IMR-90 (cell line): ENCODE results near the gene MYH10. TPM values are rescaled to one million over a fixed set of nuclear protein-coding genes. Genes with fewer than 3 reads are reported as not detected.

ENCODE experiments used
- ATAC-seq: fragments of 200-7000 bp; cut with Tn5 transposase; 2 replicates; pipeline ENCODE4 v1.9.1; 2020; ENCODE audit warnings: low read depth, mild to moderate bottlenecking, moderate library complexity
- BruUV-seq: library from RNA; stranded (reverse); fragments of 400-500 nt; replicated peaks from 2 replicates; lab custom pipeline; 2021; lab: Mats Ljungman, UMichigan
- CTCF ChIA-PET: fragments of 300-600 bp; formaldehyde crosslinking; extraction: SDS; loops from one replicate; lab custom pipeline; 2021; ENCODE audit warnings: antibody characterized with exemption; lab: Yijun Ruan, JAX
- POLR2A ChIA-PET: fragments of 300-600 bp; sonication (Branson Sonifier 250); formaldehyde crosslinking; loops from one replicate; lab custom pipeline; 2022; ENCODE audit warnings: antibody characterized with exemption; ENCODE audit not compliant: unreplicated experiment; lab: Charles Lee
- DNase-seq: peaks from one replicate; pipeline ENCODE4 v3.0.0; 2013
- H2AFZ ChIP-seq: replicated peaks from 2 replicates; pipeline ENCODE3; 2013; ENCODE audit warnings: low read length, mild to moderate bottlenecking; ENCODE audit not compliant: poor library complexity
- H2AK5ac ChIP-seq: 2 replicates; pipeline ENCODE4 v1.6.1; 2013; ENCODE audit warnings: low read depth, low read length, inconsistent platforms
- H2AK9ac ChIP-seq: replicated peaks from 2 replicates; pipeline ENCODE3; 2013; ENCODE audit warnings: mild to moderate bottlenecking, low read depth, low read length, moderate library complexity; ENCODE audit not compliant: poor library complexity
- H2BK120ac ChIP-seq: 2 replicates; pipeline ENCODE4 v1.6.1; 2013; ENCODE audit warnings: low read depth, low read length, inconsistent platforms
- H2BK15ac ChIP-seq: 3 replicates; pipeline ENCODE4 v1.6.1; 2013; ENCODE audit warnings: low read depth, low read length, inconsistent platforms
- H2BK20ac ChIP-seq: 2 replicates; pipeline ENCODE4 v1.6.1; 2013; ENCODE audit warnings: low read depth, mild to moderate bottlenecking, inconsistent platforms, low read length, moderate library complexity
- H2BK5ac ChIP-seq: 2 replicates; pipeline ENCODE4 v1.6.1; 2013; ENCODE audit warnings: mild to moderate bottlenecking, low read depth, low read length, inconsistent platforms; ENCODE audit not compliant: poor library complexity, severe bottlenecking
- H3K14ac ChIP-seq: replicated peaks from 2 replicates; pipeline ENCODE4 v1.6.1; 2013; ENCODE audit warnings: low read depth, low read length, inconsistent platforms
- H3K18ac ChIP-seq: 2 replicates; pipeline ENCODE4 v1.6.1; 2013; ENCODE audit warnings: low read depth, low read length, control low read depth
- H3K23ac ChIP-seq: 2 replicates; pipeline ENCODE4 v1.6.1; 2013; ENCODE audit warnings: low read depth, low read length, inconsistent platforms
- H3K27ac ChIP-seq: 2 replicates; pipeline ENCODE4 v1.5.1; 2013; ENCODE audit warnings: mild to moderate bottlenecking, control low read depth, low read length; ENCODE audit not compliant: insufficient read depth
- H3K27me3 ChIP-seq: 2 replicates; pipeline ENCODE4 v1.6.1; 2013; ENCODE audit warnings: low read length; ENCODE audit not compliant: control insufficient read depth, insufficient read depth
- H3K36me3 ChIP-seq: 2 replicates; pipeline ENCODE4 v1.6.1; 2013; ENCODE audit warnings: low read length, mixed read lengths; ENCODE audit not compliant: control insufficient read depth, insufficient read depth
- H3K4ac ChIP-seq: 2 replicates; pipeline ENCODE4 v1.6.1; 2013; ENCODE audit warnings: low read depth, low read length, inconsistent platforms
- H3K4me1 ChIP-seq: 2 replicates; pipeline ENCODE4 v1.6.1; 2013; ENCODE audit warnings: low read length, mixed read lengths; ENCODE audit not compliant: control insufficient read depth, insufficient read depth
- H3K4me2 ChIP-seq: 2 replicates; pipeline ENCODE4 v1.6.1; 2013; ENCODE audit warnings: low read depth, mild to moderate bottlenecking, control low read depth, low read length, moderate library complexity
- H3K4me3 ChIP-seq: 2 replicates; pipeline ENCODE4 v1.5.1; 2013; ENCODE audit warnings: low read depth, mild to moderate bottlenecking, control low read depth, low read length, moderate library complexity; ENCODE audit not compliant: insufficient read depth
- H3K56ac ChIP-seq: 2 replicates; pipeline ENCODE4 v1.6.1; 2013; ENCODE audit warnings: low read length, inconsistent platforms; ENCODE audit not compliant: insufficient read depth; ENCODE audit errors: extremely low read depth
- H3K79me1 ChIP-seq, 2 experiments: 2 replicates each; pipeline ENCODE4 v1.6.1; 2013; ENCODE audit warnings: low read length in 2 of 2, inconsistent platforms in 1 of 2, low read depth in 1 of 2
- H3K9ac ChIP-seq: 2 replicates; pipeline ENCODE4 v1.6.1; 2013; ENCODE audit warnings: low read depth, low read length, control low read depth
- H3K9me1 ChIP-seq: 2 replicates; pipeline ENCODE4 v1.6.1; 2013; ENCODE audit warnings: low read length, inconsistent platforms; ENCODE audit not compliant: insufficient read depth
- H3K9me3 ChIP-seq: 2 replicates; pipeline ENCODE4 v1.6.1; 2013; ENCODE audit warnings: low read length; ENCODE audit not compliant: control insufficient read depth, insufficient read depth
- H4K20me1 ChIP-seq: 2 replicates; pipeline ENCODE4 v1.6.1; 2013; ENCODE audit warnings: low read length, inconsistent platforms; ENCODE audit not compliant: insufficient read depth
- H4K5ac ChIP-seq: 2 replicates; pipeline ENCODE4 v1.6.1; 2013; ENCODE audit warnings: mild to moderate bottlenecking, low read depth, low read length, control low read depth
- H4K8ac ChIP-seq, 2 experiments: 2 replicates each; pipeline ENCODE4 v1.6.1; 2013; ENCODE audit warnings: low read depth in 2 of 2, low read length in 2 of 2, control low read depth in 1 of 2, inconsistent platforms in 1 of 2
- H4K91ac ChIP-seq: 2 replicates; pipeline ENCODE4 v1.6.1; 2013; ENCODE audit warnings: low read depth, low read length, inconsistent platforms; ENCODE audit not compliant: insufficient read depth
- BHLHE40 ChIP-seq: fragments of 150-350 bp; IDR thresholded peaks from 2 replicates; pipeline ENCODE4 v1.6.1; 2016; ENCODE audit warnings: mild to moderate bottlenecking, low read depth, low read length
- CEBPB ChIP-seq: IDR thresholded peaks from 2 replicates; pipeline ENCODE4 v1.6.1; 2012; ENCODE audit warnings: low read depth, low read length, improper control_type of control experiment
- CHD1 ChIP-seq: IDR thresholded peaks from 2 replicates; pipeline ENCODE4 v1.6.1; 2012; ENCODE audit warnings: low read depth, low read length, improper control_type of control experiment
- CTCF ChIP-seq: conservative IDR thresholded peaks from 2 replicates; pipeline ENCODE4 v1.5.1; 2012; ENCODE audit warnings: mild to moderate bottlenecking, low read depth, low read length, improper control_type of control experiment
- ELK1 ChIP-seq: fragments of 150-350 bp; IDR thresholded peaks from 2 replicates; pipeline ENCODE4 v1.6.1; 2016; ENCODE audit warnings: low read depth, mild to moderate bottlenecking, low read length, moderate library complexity, borderline replicate concordance
- FOS ChIP-seq: fragments of 150-350 bp; IDR thresholded peaks from 2 replicates; pipeline ENCODE4 v1.6.1; 2016; ENCODE audit warnings: low read depth, low read length
- MAFK ChIP-seq: IDR thresholded peaks from 2 replicates; pipeline ENCODE4 v1.6.1; 2012; ENCODE audit warnings: low read depth, low read length, improper control_type of control experiment
- MAZ ChIP-seq: IDR thresholded peaks from 2 replicates; pipeline ENCODE4 v1.6.1; 2012; ENCODE audit warnings: low read depth, mild to moderate bottlenecking, low read length, improper control_type of control experiment, moderate library complexity, borderline replicate concordance
- MXI1 ChIP-seq: IDR thresholded peaks from 2 replicates; pipeline ENCODE4 v1.6.1; 2012; ENCODE audit warnings: low read depth, mild to moderate bottlenecking, low read length, moderate library complexity, borderline replicate concordance
- NFE2L2 ChIP-seq: fragments of 150-350 bp; IDR thresholded peaks from 2 replicates; pipeline ENCODE4 v1.6.1; 2016; ENCODE audit warnings: low read depth, mild to moderate bottlenecking, low read length
- POLR2A ChIP-seq: IDR thresholded peaks from 2 replicates; pipeline ENCODE4 v1.6.1; 2012; ENCODE audit warnings: mild to moderate bottlenecking, low read depth, low read length
- RAD21 ChIP-seq: IDR thresholded peaks from 2 replicates; pipeline ENCODE4 v1.6.1; 2012; ENCODE audit warnings: low read length, improper control_type of control experiment
- RCOR1 ChIP-seq: IDR thresholded peaks from 2 replicates; pipeline ENCODE4 v1.6.1; 2012; ENCODE audit warnings: mild to moderate bottlenecking, low read length, improper control_type of control experiment; ENCODE audit not compliant: insufficient replicate concordance
- RFX5 ChIP-seq: IDR thresholded peaks from 2 replicates; pipeline ENCODE4 v1.8.0; 2012; ENCODE audit warnings: low read depth, mild to moderate bottlenecking, low read length, moderate library complexity
- SMC3 ChIP-seq: fragments of 150-350 bp; IDR thresholded peaks from 2 replicates; pipeline ENCODE4 v1.6.1; 2016; ENCODE audit warnings: low read depth, mild to moderate bottlenecking, antibody characterized with exemption, low read length, moderate library complexity
- USF2 ChIP-seq: fragments of 150-350 bp; IDR thresholded peaks from 2 replicates; pipeline ENCODE4 v1.6.1; 2017; ENCODE audit warnings: mild to moderate bottlenecking, antibody characterized with exemption, low read length, low read depth
- WGBS, 2 experiments: methylation state at CpG; one replicate each; pipeline versions ENCODE4 v1.1.5 to v1.1.7; 2013; ENCODE audit warnings: missing lambda C conversion rate in 2 of 2; ENCODE audit not compliant: insufficient read length in 1 of 2; ENCODE audit errors: extremely low coverage in 2 of 2; 5-methylcytosine and 5-hydroxymethylcytosine counted together
- dilution Hi-C: fragments of 300-500 bp; cut with HindIII; formaldehyde crosslinking; loops from one replicate; pipeline ENCODE4 v1.14.3; 2018; ENCODE audit warnings: low sequenced_read_pairs; ENCODE audit not compliant: unreplicated experiment
- in situ Hi-C: fragments of 300-500 bp; cut with MboI; formaldehyde crosslinking; loops from 3 replicates; pipeline ENCODE4 v1.14.3; 2019; ENCODE audit warnings: low sequenced_read_pairs, inconsistent platforms, mixed read lengths
- intact Hi-C: fragments of 100-400 bp; cut with micrococcal nuclease; formaldehyde crosslinking; loops from 2 replicates; pipeline ENCODE4 v1.10.0; 2022
- polyA plus RNA-seq, 3 experiments: library from polyadenylated mRNA; depleted of rRNA; stranded (reverse); fragments of >200 nt; gene quantifications; 2 replicates each; pipeline ENCODE4 v1.2.3, GENCODE V29; 2012; ENCODE audit warnings: low replicate concordance in 1 of 3
- total RNA-seq: library from RNA; depleted of rRNA; stranded (reverse); fragments of >200 nt; gene quantifications from 2 replicates; pipeline ENCODE4 v1.2.3, GENCODE V29; 2012

MYH10 gene
- total and polyA plus RNA-seq, 2 of the 4 experiments (the other 2 are of a cell fraction), result 71.2 to 95.2 TPM

GRCh38 chr17:8426094-8426720 lies 204.3 kb downstream of the MYH10 start:
- in situ Hi-C loops, result no loop called here
- Histone ChIP-seq H3K79me1 (no peaks in the 10 kb centered on the region), H2BK5ac (no peak overlapping the region), H2AFZ (no peak overlapping the region), H3K23ac (no peak overlapping the region), H2BK20ac (no peak overlapping the region), H3K27me3 (peaks cover 9% of the 10 kb centered on the region), H3K4me3 (no peak overlapping the region), H3K36me3 (no peaks in the 10 kb centered on the region), H2AK5ac (no peak overlapping the region), H3K4me2 (no peak overlapping the region), H2BK120ac (no peak overlapping the region), H3K9me3 (no peaks in the 10 kb centered on the region), H3K18ac (no peak overlapping the region), H3K4ac (no peak overlapping the region), H3K14ac (no peak overlapping the region), H2AK9ac (no peak overlapping the region), H4K91ac (no peak overlapping the region), H3K56ac (no peak overlapping the region), H3K27ac (no peak overlapping the region), H4K8ac (no peak overlapping the region), H3K9ac (no peak overlapping the region), H3K9me1 (peaks cover 3% of the 10 kb centered on the region; the same call in 1 of the 2 replicates), H2BK15ac (no peak overlapping the region), H3K4me1 (no peaks in the 10 kb centered on the region), H4K20me1 (no peaks in the 10 kb centered on the region), H4K5ac (no peak overlapping the region)
- no CpG with 5 or more reads among the region's 6 CpGs for WGBS, 2 experiments
- TF ChIP-seq MAZ, result no peak
- no peak for TF ChIP-seq NFE2L2
- TF ChIP-seq USF2, result no peak
- TF ChIP-seq POLR2A, result no peak
- TF ChIP-seq RAD21, result no peak
- no peak for TF ChIP-seq MAFK
- no peak for TF ChIP-seq MXI1
- no peak for TF ChIP-seq FOS
- TF ChIP-seq RFX5, result no peak
- no peak for TF ChIP-seq RCOR1
- no peak for TF ChIP-seq CHD1
- TF ChIP-seq SMC3, result no peak
- no peak for TF ChIP-seq BHLHE40
- no peak for TF ChIP-seq CEBPB
- TF ChIP-seq ELK1, result no peak
- no peak for TF ChIP-seq CTCF
- no peak for ATAC-seq
- intact Hi-C loops, result no loop called here
- ChIA-PET POLR2A (no interaction called here), CTCF (interaction anchor here (0.7 to 1.0 kb wide), 2 partner anchors 11 to 12 kb away, joined by 3 read pairs; no protein-coding TSS in a partner anchor)
- no TSS peak for BruUV-seq
- dilution Hi-C loops, result no loop called here
- DNase-seq, result no peak
